Stimulated activated CD4-positive, alpha-beta T cell treated with anti-CD3 and anti-CD28 coated beads, Interleukin-12 subunit alpha, Interleukin-12 subunit beta, amount 100 ng/mL, for 24 hours (primary cell): ENCODE data around the gene GFI1B.
"Not testable (repeated sequence)": the region's sequence is repeated elsewhere in the genome, so short reads cannot be mapped to it uniquely, and the experiment has no call there.

ENCODE experiments used
- DNase-seq, 2 experiments: peaks; one replicate each; pipeline ENCODE4 v3.0.0-alpha.2; 2020; ENCODE audit warnings: low read depth in 2 of 2

The GFI1B gene

GRCh38 chr9:132991351-132992300 lies 13.1 kb downstream of the GFI1B start:
- DNase-seq = no peak

- DNase-seq = no peak
These were observed 15.0 kb downstream of the GFI1B start for GRCh38 chr9:132993511-132993939.

GRCh38 chr9:132994410-132995120 lies 16.1 kb downstream of the GFI1B start:
- no peak for DNase-seq

GRCh38 chr9:132995121-132995420 lies 16.6 kb downstream of the GFI1B start:
- no peak for DNase-seq

- DNase-seq = no peak
These were observed 17.4 kb downstream of the GFI1B start for GRCh38 chr9:132995879-132996278.

GRCh38 chr9:132996526-132996925 lies 18.0 kb downstream of the GFI1B start:
- no peak for DNase-seq

- no peak for DNase-seq
These were observed 19.1 kb downstream of the GFI1B start for GRCh38 chr9:132997591-132997990.

GRCh38 chr9:132998221-132998620 lies 19.7 kb downstream of the GFI1B start:
- DNase-seq = not testable (repeated sequence)

GRCh38 chr9:132998831-132999635 lies 20.5 kb downstream of the GFI1B start:
- no peak for DNase-seq

- no peak for DNase-seq
These were observed 23.9 kb downstream of the GFI1B start for GRCh38 chr9:133002147-133003070.

GRCh38 chr9:133003071-133003461 lies 24.6 kb downstream of the GFI1B start:
- no peak for DNase-seq

- no peak for DNase-seq
These were observed 25.2 kb downstream of the GFI1B start for GRCh38 chr9:133003671-133004090.

- DNase-seq = no peak
These were observed 25.9 kb downstream of the GFI1B start for GRCh38 chr9:133004091-133004998.

- DNase-seq = no peak
These were observed 26.7 kb downstream of the GFI1B start for GRCh38 chr9:133004999-133005760.

- DNase-seq = no peak
These were observed 27.5 kb downstream of the GFI1B start for GRCh38 chr9:133005957-133006356.

GRCh38 chr9:133006731-133007352 lies 28.3 kb downstream of the GFI1B start:
- no peak for DNase-seq

- DNase-seq = no peak
These were observed 29.9 kb downstream of the GFI1B start for GRCh38 chr9:133008406-133008805.

GRCh38 chr9:133008824-133009223 lies 30.3 kb downstream of the GFI1B start:
- no peak for DNase-seq
